GM23248 (cell line): Measurements from ENCODE around the gene KCNJ1.

ENCODE experiments used
- EZH2 ChIP-seq: fragments of 200-600 bp; sonication (generic); IDR thresholded peaks from 2 replicates; pipeline ENCODE4 v1.6.1; 2018; ENCODE audit warnings: antibody characterized with exemption, mild to moderate bottlenecking; ENCODE audit not compliant: insufficient read depth, poor library complexity, severe bottlenecking
- EZH2phosphoT487 ChIP-seq: fragments of 200-600 bp; sonication (generic); IDR thresholded peaks from 2 replicates; pipeline ENCODE4 v1.6.1; 2018; ENCODE audit warnings: antibody characterized with exemption, moderate library complexity, mild to moderate bottlenecking, low read depth; ENCODE audit not compliant: insufficient read depth

- no peak for TF ChIP-seq EZH2phosphoT487
- TF ChIP-seq EZH2 = no peak
Measured at GRCh38 chr11:128881221-128881620, 14.1 kb upstream of the KCNJ1 start.
